Activated CD8-positive, alpha-beta T cell treated with anti-CD3 and anti-CD28 coated beads for 36 hours (primary cell): ENCODE measurements around the gene NID1. TPM values are rescaled to one million over a fixed set of nuclear protein-coding genes. Genes with fewer than 3 reads are reported as not detected.

Experiments used
- ATAC-seq: fragments of 200-7000 bp; cut with Tn5 transposase; one replicate; pipeline ENCODE4 v1.10.0; 2021; ENCODE audit warnings: mild to moderate bottlenecking, moderate library complexity
- CTCF ChIA-PET: fragments of 350-600 bp; sonication (Branson Sonifier 250); formaldehyde crosslinking; loops from one replicate; lab custom pipeline; 2021; ENCODE audit warnings: antibody characterized with exemption; lab: Charles Lee
- POLR2A ChIA-PET: fragments of 350-600 bp; sonication (Branson Sonifier 250); formaldehyde crosslinking; loops from one replicate; lab custom pipeline; 2021; ENCODE audit warnings: antibody characterized with exemption; lab: Charles Lee
- DNase-seq: peaks from one replicate; pipeline ENCODE4 v3.0.0-alpha.2; 2020
- H3K27ac Mint-ChIP-seq: one replicate; pipeline ENCODE4 v1.8.0; 2021; ENCODE audit warnings: mild to moderate bottlenecking, mixed read lengths
- H3K27me3 Mint-ChIP-seq: one replicate; pipeline ENCODE4 v1.8.0; 2021; ENCODE audit warnings: mixed read lengths
- H3K36me3 Mint-ChIP-seq: one replicate; pipeline ENCODE4 v1.8.0; 2021; ENCODE audit warnings: low read depth, mixed read lengths
- H3K4me1 Mint-ChIP-seq: one replicate; pipeline ENCODE4 v1.8.0; 2021; ENCODE audit warnings: low read depth, mixed read lengths
- H3K4me3 Mint-ChIP-seq: one replicate; pipeline ENCODE4 v1.8.0; 2021; ENCODE audit warnings: mild to moderate bottlenecking, moderate library complexity, mixed read lengths
- H3K9me3 Mint-ChIP-seq: one replicate; pipeline ENCODE4 v1.8.0; 2021; ENCODE audit warnings: mixed read lengths
- CTCF ChIP-seq: fragments of 200-600 bp; IDR thresholded peaks from one replicate; pipeline ENCODE4 v1.8.0; 2022; ENCODE audit warnings: antibody characterized with exemption, mild to moderate bottlenecking
- intact Hi-C: fragments of 100-400 bp; cut with micrococcal nuclease; formaldehyde crosslinking; loops from one replicate; pipeline ENCODE4 v1.10.0; 2022
- total RNA-seq, 2 experiments: library from RNA; stranded (reverse); gene quantifications; one replicate each; pipeline ENCODE4 v1.2.3, GENCODE V29; 2021

The NID1 gene
- total RNA-seq, 2 experiments from 2014 or later = 0.04 to 0.07 TPM

GRCh38 chr1:236066054-236066453 lies 1.2 kb upstream of the NID1 start:
- DNase-seq (no peak), ATAC-seq (no peak)
- CTCF ChIA-PET = interaction anchor here (1.3 to 2.8 kb wide), 2 partner anchors 13 to 94 kb away, joined by 4 to 10 read pairs; no protein-coding TSS in a partner anchor
- Mint-ChIP-seq H3K36me3 (peaks cover 1% of the 10 kb centered on the region), H3K27ac (no peak overlapping the region), H3K27me3 (peaks cover 31% of the 10 kb centered on the region), H3K9me3 (peaks cover 6% of the 10 kb centered on the region), H3K4me3 (no peak overlapping the region), H3K4me1 (peaks cover 21% of the 10 kb centered on the region)
- POLR2A ChIA-PET = interaction anchor here (1.3 kb wide), 1 partner anchor 67 kb away, joined by 3 read pairs; no protein-coding TSS in a partner anchor
- TF ChIP-seq CTCF = no peak
- intact Hi-C loops = no loop called here

- intact Hi-C loops = no loop called here
- ATAC-seq = no peak
- ChIA-PET CTCF (interaction anchor here (2.8 kb wide), 1 partner anchor 93 kb away, joined by 10 read pairs; no protein-coding TSS in a partner anchor), POLR2A (no interaction called here)
- Mint-ChIP-seq H3K36me3 (no peaks in the 10 kb centered on the region), H3K27ac (no peak overlapping the region), H3K9me3 (peaks cover 2% of the 10 kb centered on the region), H3K4me1 (peaks cover 21% of the 10 kb centered on the region), H3K27me3 (peaks cover 29% of the 10 kb centered on the region), H3K4me3 (peak overlapping the region; percentile 37)
- no peak for DNase-seq
- no peak for TF ChIP-seq CTCF
Observed at GRCh38 chr1:236065509-236066005, 667 bp upstream of the NID1 start.

DNA sequence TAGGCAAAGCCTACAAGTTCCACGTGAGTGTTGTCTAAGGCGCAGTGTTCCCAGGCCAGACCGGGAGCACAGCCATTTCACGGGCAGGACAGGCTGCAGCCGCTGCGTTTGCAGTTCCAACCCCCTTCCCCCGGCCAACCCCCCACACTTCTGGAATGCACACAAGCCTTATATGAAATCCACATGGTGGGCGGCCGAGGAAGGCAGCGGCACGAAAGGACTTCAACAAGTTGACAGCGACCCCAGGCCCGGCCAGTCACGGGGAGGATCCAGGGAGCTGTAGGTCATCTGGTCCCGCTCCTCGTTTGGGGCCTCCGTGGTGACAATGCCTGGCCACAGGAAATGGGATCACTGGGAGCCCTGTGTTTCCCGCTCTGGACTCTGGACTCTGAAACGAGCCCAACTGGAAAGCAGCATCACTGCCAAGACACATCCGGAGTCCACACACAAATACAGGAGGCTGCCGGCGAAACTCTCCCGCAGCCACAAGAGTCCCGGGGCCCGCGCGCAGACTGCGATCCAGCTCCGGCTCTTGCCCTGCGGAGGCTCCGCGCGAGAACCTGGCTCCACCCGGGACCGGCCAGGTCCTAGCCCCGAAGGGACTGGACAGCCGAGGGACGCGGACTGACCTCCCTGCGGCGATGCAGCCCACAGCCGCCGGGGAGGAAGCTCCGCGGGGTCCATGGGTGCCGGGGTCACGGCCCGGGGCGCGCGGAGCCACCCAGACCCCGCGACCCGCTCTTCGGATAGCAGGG lies 794 bp downstream of the NID1 start:
- ChIA-PET POLR2A (interaction anchor here (1.5 kb wide), 1 partner anchor 28 kb away, joined by 4 read pairs; no protein-coding TSS in a partner anchor), CTCF (no interaction called here)
- H3K27me3 Mint-ChIP-seq = peaks cover 26% of the 10 kb centered on the region
- ATAC-seq = no peak
- H3K4me3 Mint-ChIP-seq = peak overlapping the region; percentile 27
- DNase-seq = peak; percentile 21
- H3K27ac Mint-ChIP-seq = no peak overlapping the region
- TF ChIP-seq CTCF = no peak
- H3K9me3 Mint-ChIP-seq = no peaks in the 10 kb centered on the region
- intact Hi-C loops = no loop called here
- H3K4me1 Mint-ChIP-seq = peaks cover 21% of the 10 kb centered on the region
- H3K36me3 Mint-ChIP-seq = no peaks in the 10 kb centered on the region

GRCh38 chr1:236063551-236063918 lies 1.4 kb downstream of the NID1 start:
- ChIA-PET CTCF (no interaction called here), POLR2A (no interaction called here)
- no peak overlapping the region for H3K27ac Mint-ChIP-seq
- H3K4me3 Mint-ChIP-seq = peak overlapping the region; percentile 27
- ATAC-seq (no peak), DNase-seq (no peak)
- no peak for TF ChIP-seq CTCF
- peaks cover 23% of the 10 kb centered on the region for H3K4me1 Mint-ChIP-seq
- intact Hi-C loops = no loop called here
- peaks cover 27% of the 10 kb centered on the region for H3K27me3 Mint-ChIP-seq
- H3K9me3 Mint-ChIP-seq = no peaks in the 10 kb centered on the region
- H3K36me3 Mint-ChIP-seq = no peaks in the 10 kb centered on the region

- ChIA-PET CTCF (no interaction called here), POLR2A (no interaction called here)
- DNase-seq = no peak
- no peak for TF ChIP-seq CTCF
- peaks cover 16% of the 10 kb centered on the region for H3K27me3 Mint-ChIP-seq
- intact Hi-C loops = no loop called here
- ATAC-seq = no peak
- H3K27ac Mint-ChIP-seq = no peak overlapping the region
- H3K9me3 Mint-ChIP-seq = no peaks in the 10 kb centered on the region
- no peaks in the 10 kb centered on the region for H3K36me3 Mint-ChIP-seq
- peaks cover 8% of the 10 kb centered on the region for H3K4me1 Mint-ChIP-seq
- no peak overlapping the region for H3K4me3 Mint-ChIP-seq
Observed at GRCh38 chr1:236060286-236060685, 4.6 kb downstream of the NID1 start.
